Activated CD4-positive, alpha-beta T cell treated with anti-CD3 and anti-CD28 coated beads, Interleukin-2, amount 50 U/mL, for 1 hour (primary cell): Measurements from ENCODE around the gene PMF1.
"Not testable (repeated sequence)": the region's sequence is repeated elsewhere in the genome, so short reads cannot be mapped to it uniquely, and the experiment has no call there.

Experiments used
- DNase-seq: peaks from one replicate; pipeline ENCODE4 v3.0.0-alpha.2; 2020

PMF1 gene

GRCh38 chr1:156198831-156199349 lies 13.9 kb upstream of the PMF1 start:
- DNase-seq = no peak

- DNase-seq = no peak
Measured at GRCh38 chr1:156200044-156200443, 12.8 kb upstream of the PMF1 start.

GRCh38 chr1:156203331-156203730 lies 9.5 kb upstream of the PMF1 start:
- DNase-seq = no peak

- no peak for DNase-seq
Measured at GRCh38 chr1:156204686-156205085, 8.1 kb upstream of the PMF1 start.

- DNase-seq = no peak
Measured at GRCh38 chr1:156211243-156211642, 1.6 kb upstream of the PMF1 start.

GRCh38 chr1:156212130-156212529 lies 677 bp upstream of the PMF1 start:
- DNase-seq = no peak

GRCh38 chr1:156213644-156213966 lies 798 bp downstream of the PMF1 start:
- no peak for DNase-seq

- DNase-seq = no peak
Measured at GRCh38 chr1:156214024-156214748, 1.4 kb downstream of the PMF1 start.

GRCh38 chr1:156216361-156217086 lies 3.7 kb downstream of the PMF1 start:
- DNase-seq = not testable (repeated sequence)

GRCh38 chr1:156217871-156218270 lies 5.1 kb downstream of the PMF1 start:
- DNase-seq = no peak

- no peak for DNase-seq
Measured at GRCh38 chr1:156220226-156220625, 7.4 kb downstream of the PMF1 start.

GRCh38 chr1:156221986-156222692 lies 9.3 kb downstream of the PMF1 start:
- DNase-seq = no peak

- no peak for DNase-seq
Measured at GRCh38 chr1:156225677-156226014, 12.8 kb downstream of the PMF1 start.

- DNase-seq = no peak
Measured at GRCh38 chr1:156226116-156226538, 13.3 kb downstream of the PMF1 start.

- DNase-seq = no peak
Measured at GRCh38 chr1:156226782-156227181, 14.0 kb downstream of the PMF1 start.

GRCh38 chr1:156228501-156228900 lies 15.7 kb downstream of the PMF1 start:
- DNase-seq = no peak

- DNase-seq = no peak
Measured at GRCh38 chr1:156229809-156230472, 17.1 kb downstream of the PMF1 start.

GRCh38 chr1:156230473-156230837 lies 17.6 kb downstream of the PMF1 start:
- no peak for DNase-seq

- no peak for DNase-seq
Measured at GRCh38 chr1:156232201-156232894, 19.5 kb downstream of the PMF1 start.

- DNase-seq = no peak
Measured at GRCh38 chr1:156233426-156234127, 20.8 kb downstream of the PMF1 start.

GRCh38 chr1:156236164-156236563 lies 23.4 kb downstream of the PMF1 start:
- no peak for DNase-seq

GRCh38 chr1:156238248-156238647 lies 25.4 kb downstream of the PMF1 start:
- no peak for DNase-seq
